G401 (cell line): ENCODE data around the gene EPB41L5. TPM values are rescaled to one million over a fixed set of nuclear protein-coding genes. Genes with fewer than 3 reads are reported as not detected.
"Not testable (repeated sequence)": the region's sequence is repeated elsewhere in the genome, so short reads cannot be mapped to it uniquely, and the experiment has no call there.

ENCODE experiments used
- DNase-seq: peaks from one replicate; pipeline ENCODE4 v3.0.0-alpha.2; 2015; ENCODE audit warnings: low spot score
- in situ Hi-C: cut with HindIII; loops from 2 replicates; pipeline ENCODE4 v1.10.0; 2016; ENCODE audit warnings: low sequenced_read_pairs, mixed read lengths
- total RNA-seq: library from RNA; depleted of rRNA; stranded (reverse); fragments of >200 nt; shearing (Covaris generic); gene quantifications from 2 replicates; pipeline ENCODE4 v1.2.3, GENCODE V29; 2014

The EPB41L5 gene
- total RNA-seq, 1 experiment from 2014 or later: 21.3 TPM

DNA sequence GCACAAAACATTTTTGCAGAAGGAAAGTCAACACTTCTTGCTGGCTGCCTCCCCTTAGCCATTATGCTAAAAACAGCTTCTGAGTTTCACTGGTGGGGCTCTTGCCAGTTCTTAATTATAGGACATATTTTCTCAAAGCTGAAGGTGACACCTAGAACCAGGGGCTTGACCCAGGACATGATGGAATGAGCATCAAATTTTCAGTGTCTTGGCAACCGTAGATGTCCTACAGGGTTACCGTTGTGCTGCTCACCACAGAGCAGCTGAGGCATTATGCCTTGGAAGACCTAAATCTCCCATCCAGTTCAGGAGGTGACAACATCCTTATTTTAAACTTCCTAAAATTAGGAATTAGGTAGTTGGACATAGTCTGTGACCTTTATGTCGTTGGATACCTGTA lies 163.6 kb downstream of the EPB41L5 start:
- DNase-seq: no peak
- in situ Hi-C loops: no loop called here

DNA sequence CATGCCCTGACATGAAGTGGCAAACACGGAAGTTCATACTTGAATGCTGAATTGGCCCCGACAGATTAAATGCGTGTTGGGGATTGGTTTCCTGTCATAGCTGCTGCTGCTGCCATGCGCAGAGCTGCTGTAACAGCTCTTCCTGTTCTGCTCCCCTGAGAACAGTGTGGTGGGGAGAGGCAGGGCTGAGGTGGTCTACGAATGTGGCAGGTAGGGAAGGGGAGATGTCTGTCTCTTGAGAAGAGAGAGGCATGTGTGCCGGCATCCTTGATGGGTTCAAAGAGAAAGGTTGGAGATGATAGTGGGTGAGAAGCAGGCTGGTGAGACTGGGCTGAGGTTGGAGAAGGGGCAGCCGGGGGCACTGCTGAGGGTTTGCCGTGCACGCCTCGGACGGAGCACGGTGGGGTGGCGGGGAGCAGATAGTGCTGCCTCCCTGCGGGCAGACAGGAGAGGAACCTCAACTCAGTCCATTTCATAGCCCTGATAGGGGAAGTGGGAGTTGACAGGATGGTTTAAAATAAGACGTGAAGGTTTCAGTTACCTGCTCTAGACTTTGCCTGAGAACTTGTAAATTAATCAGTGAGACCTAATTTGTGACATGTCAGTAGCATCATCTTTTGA lies 164.2 kb downstream of the EPB41L5 start:
- in situ Hi-C loops: no loop called here
- DNase-seq: no peak

DNA sequence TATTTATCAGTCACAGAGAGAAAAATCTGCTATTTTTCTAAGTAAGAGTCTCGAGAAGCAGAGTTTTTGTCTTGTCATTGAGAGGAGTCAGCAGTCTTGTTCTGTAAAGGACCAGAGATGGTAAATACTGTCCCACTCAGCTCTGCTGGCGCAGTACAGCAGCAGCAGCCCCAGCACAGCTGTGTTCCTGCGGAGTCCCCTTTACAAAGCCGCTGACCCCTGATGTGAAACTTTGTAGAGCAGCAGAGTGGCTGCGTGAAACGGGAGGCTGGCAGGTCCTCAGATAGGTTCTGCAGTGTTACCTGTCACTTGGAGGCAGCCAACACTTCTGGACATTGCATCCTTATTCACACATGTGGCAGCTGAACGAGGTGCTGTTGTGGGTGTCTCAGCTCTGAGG lies 165.1 kb downstream of the EPB41L5 start:
- in situ Hi-C loops: no loop called here

DNA sequence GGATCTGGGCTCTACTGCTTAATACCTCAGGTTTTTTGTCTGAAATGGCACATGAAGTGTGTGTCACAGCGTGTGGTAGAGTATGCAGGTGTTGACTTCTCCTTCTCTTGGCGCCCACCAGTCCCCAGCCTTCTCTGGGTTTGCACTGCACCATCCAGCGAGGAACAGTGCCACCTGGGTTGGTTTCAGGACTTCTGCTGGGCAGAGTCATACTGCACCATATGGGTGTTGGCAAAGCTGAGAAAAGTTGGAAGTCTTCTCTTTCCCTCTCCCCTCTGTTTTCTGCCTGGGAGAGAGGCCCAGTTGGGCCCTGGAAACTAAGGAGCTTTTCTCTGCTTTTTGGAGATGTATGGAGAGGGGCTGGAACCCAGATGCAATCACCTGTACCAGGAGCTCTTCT lies 166.5 kb downstream of the EPB41L5 start:
- in situ Hi-C loops: no loop called here
- DNase-seq: peak; percentile 63

More for the DNA sequence above, 165.1 kb downstream of the EPB41L5 start:
- no peak for DNase-seq

DNA sequence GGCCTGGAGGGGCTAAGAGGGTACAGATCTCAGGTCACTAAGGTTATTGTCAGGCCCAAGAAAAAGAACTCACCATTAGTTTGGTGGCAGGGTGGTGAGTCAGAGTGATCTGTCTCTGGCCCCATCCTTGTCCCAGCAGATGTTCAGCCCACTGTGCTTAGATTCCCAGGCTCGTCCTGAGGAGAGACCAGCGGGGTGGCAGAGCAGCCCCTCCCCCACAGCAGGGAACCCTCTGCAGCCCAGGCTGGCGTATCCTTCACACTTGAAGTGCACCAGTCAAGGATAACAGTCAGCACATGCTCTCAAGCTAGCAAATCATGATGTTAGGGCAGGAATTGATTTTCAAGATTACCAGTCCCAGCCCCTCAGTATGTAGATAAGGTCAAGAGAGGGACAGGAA lies 167.2 kb downstream of the EPB41L5 start:
- no peak for DNase-seq
- in situ Hi-C loops: no loop called here

DNA sequence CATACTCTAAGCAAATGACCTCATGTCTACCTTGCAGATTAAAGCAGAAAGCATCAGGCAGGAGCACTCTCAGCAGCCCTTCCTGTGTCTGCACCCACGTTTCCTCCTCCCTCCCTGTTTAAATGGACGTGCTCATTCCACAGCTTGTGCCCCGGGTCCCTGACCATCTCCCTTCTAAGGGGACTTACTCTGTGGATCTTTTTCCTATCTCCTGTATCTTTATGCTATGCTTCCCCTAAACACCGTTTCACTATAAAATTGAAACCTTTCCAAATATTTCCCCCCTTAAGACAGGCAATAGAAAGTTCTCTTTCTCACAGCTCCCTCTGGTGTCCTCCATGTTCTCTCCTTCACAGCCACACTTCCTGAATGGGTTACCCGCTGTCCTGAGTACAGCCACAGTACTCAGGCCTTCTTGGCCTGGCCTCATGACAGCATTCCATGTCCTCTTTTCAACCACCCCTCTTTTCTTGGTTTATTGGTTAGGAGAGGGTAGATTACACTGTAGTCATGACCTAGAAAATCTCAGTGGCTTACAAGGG lies 169.2 kb downstream of the EPB41L5 start:
- DNase-seq: no peak
- in situ Hi-C loops: no loop called here

DNA sequence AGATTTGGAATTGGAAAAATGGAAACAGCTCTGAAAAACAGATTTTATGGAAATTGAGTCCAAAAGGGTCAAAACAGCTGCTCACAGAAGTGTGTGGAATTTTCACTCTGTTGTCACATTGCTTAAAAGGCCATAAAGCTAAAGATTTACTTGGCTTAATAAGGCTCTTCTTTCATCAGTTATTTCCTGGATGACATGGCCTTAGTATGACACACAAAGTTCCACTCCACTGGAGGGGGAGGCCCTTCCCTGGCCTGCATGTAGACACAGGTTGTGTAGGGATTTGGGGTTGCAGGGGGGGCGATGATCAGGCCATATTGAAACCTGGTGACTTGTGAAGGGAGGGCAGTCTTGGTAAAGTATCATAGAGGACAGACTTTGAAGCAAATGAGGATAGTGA lies 176.3 kb downstream of the EPB41L5 start:
- in situ Hi-C loops: no loop called here
- DNase-seq: no peak

DNA sequence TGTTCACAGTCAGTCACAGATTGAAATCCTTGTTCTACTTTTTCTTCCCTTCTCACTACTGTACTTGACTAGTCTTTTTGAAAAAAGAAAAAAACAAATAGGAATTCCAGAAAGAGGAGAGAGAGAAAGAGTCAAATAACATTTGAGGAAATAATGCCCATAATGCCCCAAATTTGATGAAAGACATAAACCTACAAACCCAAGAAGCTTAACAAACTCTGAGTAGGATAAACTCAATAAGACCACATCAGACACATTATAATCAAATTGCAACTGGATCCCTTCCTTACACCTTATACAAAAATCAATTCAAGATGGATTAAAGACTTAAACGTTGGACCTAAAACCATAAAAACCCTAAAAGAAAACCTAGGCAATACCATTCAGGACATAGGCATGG lies 179.4 kb downstream of the EPB41L5 start:
- DNase-seq: no peak
- in situ Hi-C loops: no loop called here

DNA sequence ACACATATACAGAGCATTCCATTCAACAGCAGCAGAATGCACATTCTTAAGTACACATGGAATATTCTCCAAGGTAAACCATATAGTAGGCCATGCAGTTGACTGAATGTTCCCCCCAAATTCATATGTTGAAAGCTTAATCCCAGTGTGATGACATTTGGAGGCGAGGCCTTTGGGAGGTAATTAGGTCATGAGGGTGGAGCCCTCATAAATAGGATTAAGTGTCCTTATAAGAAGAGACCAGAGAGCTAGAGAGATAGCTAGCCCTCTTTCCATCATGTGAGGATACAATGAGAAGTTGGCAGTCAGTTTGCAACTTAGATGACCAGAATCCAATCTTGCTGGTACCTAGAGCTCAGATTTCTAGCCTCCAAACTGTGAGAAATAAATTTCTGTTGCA lies 182.7 kb downstream of the EPB41L5 start:
- in situ Hi-C loops: no loop called here
- no peak for DNase-seq

DNA sequence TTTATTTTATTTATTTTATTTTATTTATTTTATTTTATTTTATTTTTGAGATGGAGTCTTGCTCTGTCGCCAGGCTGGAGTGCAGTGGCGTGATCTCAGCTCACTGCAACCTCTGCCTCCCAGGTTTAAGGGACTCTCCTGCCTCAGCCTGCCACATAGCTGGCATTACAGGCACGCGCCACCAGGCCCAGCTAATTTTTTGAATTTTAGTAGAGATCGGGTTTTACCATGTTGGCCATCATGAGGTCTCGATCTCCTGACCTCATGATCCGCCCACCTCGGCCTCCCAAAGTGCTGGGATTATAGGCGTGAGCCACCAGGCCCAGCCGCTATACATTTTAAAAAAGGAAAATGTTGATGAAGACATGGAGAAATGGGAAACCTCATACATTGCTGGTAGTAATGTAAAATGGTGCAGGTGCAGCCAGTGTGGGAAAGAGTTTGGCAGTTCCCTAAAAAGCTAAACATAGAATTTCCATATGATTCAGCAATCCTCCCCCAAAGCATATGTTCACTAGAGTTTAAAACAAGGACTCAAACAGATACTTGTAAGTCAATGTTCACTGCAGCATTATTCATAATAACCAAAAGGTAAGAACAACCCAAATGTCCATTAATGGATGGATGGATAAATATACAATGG lies 187.1 kb downstream of the EPB41L5 start:
- DNase-seq, in situ Hi-C loops: not testable (repeated sequence)

DNA sequence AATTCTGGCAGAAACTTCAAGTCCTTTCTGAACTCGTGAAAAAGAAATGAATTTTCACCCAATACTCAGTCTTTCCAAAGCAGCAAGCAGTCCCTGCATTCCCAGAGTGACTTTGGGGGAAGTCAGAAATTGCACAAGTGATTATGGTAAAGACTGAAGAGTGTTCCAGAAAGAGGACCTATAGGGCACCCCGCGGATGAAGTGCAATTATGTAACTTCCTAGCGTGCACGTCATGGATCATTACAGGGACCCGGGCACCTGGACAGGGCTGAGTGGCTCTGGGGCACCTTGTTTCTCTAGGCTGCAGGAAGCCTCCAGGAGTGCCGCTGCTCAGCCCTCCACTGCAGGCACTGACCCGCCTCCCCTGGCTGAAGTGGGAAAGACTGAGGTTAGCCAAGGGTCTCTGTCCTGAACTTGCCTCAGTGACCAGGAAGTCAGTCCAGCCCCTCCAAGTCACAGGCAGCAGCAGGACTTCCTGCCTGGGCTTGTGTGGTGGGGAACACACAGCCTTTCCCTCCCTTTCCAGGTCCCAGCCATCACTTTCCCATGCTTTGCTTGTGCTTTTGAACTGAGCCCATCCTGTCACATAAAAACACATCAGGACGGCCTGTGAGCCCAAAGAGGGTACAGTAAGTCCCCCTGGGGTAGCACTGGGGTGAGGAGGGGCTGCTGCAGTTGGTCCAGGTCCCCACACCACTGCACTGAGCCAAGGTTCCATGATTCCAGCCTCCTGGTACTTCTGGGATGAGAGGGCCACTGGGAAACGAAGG lies 190.6 kb downstream of the EPB41L5 start:
- no peak for DNase-seq
- in situ Hi-C loops: no loop called here

DNA sequence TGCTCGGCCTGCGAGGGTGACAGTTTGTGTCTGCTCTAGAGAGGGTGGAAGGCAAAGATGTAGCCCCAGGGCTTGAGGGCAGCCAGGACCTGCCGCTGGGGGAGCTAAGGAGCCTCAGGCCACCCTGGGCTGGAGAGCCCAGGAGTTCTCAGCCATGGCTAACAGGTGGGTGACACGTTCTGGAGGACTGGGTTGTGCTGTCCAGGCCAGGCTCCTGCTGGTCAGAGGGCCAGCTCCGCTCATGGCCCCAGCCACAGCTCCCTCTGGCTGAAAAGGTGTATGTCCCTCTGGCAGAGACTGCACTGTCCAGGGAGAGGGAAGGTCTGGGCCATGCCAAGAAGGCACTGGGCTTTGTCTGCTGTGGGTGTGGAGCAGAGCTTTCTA lies 191.1 kb downstream of the EPB41L5 start:
- in situ Hi-C loops: no loop called here
- no peak for DNase-seq

DNA sequence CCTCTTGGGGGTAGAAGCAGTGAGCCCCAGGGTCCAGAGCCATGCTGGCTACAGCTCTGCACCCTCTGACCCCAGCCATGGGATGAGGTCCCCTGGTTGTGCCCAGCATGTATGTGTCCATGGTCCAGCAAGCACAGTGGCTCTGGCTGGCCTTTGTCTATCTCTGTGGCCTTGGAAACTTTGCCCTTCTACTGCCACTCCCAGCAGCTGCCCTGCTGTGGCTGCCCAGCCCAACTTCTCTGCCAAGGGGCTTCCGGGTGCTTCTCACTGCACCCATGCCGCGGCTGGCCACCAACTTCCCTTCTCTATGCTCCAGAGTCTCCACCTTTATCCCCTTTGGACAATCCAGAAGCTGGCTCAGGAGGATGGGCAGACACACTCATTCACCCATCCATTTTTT lies 191.5 kb downstream of the EPB41L5 start:
- no peak for DNase-seq
- in situ Hi-C loops: no loop called here

DNA sequence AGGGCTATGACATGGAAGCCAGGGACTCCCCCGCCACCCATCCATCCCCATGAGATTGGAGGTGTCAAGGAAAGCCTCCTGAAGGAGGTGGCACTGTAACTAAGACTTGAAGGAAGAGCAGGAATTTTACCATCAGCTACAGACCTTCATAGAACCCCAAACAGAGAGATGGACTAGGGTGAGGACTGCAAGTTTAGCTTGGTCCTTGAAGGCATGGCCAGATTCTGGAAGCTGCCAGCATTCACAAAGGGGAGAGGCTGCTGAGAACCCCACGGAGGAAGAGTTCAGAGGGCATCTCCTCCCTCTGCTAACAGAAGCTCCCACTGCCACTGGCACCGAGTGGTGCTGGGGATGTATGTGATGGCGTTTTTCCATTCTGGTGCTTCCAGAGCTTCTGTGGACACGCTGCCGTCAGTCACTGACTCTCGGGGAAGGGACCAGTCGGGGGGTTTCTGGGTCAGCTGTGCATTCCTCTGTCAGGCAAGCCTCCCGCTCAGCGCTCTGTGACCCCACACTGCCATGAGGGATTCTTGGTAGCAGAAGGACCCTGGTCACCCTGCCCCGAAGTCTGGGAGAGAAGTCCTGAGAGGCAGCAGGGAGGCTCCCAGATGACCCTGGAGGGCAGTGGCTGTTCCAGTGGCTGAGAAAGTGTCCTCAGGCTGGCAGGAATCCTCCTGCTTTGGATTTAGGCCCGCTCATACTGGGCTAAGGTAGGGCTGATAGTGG lies 192.2 kb downstream of the EPB41L5 start:
- in situ Hi-C loops: no loop called here
- no peak for DNase-seq

DNA sequence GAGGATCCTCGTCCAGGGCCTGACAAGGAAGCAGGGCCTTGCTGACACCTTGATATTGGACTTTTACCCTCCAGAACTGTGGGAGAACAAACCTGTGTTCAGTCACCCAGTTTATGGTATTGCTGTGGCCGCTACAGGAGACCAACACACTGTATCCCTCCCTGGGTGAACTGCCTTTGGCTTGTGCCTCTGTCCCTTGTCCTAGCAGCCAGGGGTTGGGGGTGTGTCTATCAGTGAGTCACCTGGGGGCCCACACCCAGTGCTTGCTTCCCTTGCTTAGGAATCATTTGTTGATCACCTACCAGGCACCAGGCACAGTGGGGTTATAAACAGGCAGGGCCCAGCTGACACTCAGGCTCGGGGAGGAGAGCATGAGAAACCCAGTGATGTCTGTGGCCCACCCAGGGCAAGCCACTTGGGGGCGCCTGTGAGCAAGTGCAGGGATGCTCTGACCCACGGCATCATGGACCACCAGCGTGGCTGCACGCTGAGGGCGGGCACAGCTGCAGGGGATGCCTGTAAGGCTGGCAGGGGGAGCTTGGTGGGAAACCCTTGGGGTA lies 193.2 kb downstream of the EPB41L5 start:
- no peak for DNase-seq
- in situ Hi-C loops: no loop called here

DNA sequence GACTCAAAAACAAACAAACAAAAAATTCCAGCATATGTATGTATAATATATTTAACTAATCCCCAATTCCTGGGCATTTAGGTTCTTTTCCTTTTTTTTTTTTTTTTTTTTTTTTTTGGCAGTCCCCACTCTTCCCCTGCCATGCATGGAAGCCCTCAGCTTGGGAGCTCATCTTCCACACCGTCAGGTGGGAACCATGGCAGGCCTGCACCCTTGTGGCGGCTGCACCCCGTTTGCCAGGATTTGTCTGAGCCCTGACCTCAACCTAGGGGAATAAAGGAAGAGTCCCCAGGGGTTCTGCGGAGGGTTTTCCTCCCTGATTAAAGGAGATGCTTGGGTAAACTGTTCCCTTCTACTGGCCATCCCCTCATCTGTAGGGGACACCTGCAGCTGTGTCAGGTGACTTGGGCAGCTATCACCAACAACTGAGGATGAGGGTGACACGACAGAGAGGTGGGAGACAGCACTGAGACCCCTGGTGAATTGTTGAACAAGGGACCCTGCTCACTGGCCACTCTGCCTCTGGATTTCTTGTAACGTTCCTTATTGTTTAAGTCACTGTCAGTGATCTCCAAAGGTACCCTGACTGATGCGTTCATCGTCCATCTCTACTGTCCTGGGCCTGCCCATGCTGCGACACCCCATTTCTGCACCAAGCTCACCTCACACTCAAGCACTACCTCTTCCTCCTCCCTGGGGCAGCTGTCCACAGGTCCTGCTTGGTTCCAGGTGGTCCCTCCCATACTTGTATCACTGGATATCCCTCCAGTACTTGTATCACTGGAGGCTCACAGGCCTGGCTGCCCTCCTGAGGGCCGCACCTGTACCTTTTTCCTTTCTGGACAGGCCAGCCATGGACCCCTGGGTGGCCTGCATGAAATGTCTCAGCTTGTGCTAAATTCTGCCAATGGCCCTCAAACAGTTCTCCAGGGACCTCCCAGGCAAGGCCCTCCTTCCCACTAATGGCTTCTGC lies 195.8 kb downstream of the EPB41L5 start:
- no peak for DNase-seq
- in situ Hi-C loops: no loop called here

DNA sequence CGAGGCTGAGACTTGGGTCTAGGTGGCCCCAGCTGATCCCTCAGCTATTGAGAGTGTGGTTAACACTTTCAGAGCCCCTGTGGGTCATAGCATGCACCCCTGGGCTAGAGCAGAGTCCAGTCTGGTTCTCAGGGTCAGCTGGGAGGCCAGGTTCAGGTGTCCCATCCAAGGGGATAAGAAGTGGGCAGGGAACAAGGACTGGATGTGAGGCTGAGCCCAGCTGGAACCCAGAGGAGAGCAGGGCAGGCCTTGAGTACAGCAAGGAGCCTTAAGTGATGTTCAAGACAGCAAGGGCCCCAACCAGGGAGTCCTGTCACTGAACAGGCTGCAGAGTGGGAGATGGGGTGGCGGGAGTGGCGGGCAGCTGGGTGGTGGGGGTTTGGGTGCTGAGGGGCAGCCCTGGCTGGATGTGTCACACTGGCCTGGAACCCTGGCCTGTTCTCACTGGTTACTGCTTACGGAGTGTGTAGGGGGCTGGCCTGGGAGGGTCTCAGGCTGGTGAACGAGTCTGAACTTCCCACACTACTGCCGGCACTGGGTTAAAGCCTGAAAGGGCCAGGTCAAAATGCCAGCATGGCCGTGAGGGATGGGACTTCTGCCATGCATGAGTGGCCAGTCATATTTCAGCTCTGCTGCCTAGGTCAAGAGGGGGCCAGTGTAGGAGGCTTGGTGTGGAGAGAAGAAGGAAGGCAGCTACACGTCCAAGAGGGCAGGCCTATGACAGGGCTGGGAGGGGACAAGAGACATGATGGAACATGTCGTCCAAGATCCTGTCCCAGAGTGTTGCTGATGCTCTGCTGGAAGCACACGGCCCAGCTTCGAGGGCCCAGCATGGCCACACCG lies 196.8 kb downstream of the EPB41L5 start:
- in situ Hi-C loops: no loop called here

More for the DNA sequence above, 196.8 kb downstream of the EPB41L5 start:
- no peak for DNase-seq
